ENCODE results near the gene DMAC2L.
A peak's percentile ranks its signal among the peaks of the same experiment; 100 is the strongest.
"Not testable (repeated sequence)": the region's sequence is repeated elsewhere in the genome, so short reads cannot be mapped to it uniquely, and the experiment has no call there.

The DMAC2L gene

GRCh38 chr14:50311337-50311971, 670 bp upstream of the DMAC2L start:
- FAIRE-seq (no peak), DNase-seq (ENCODE audit: insufficient read length, low spot score) (no peak)
- no peak for TF ChIP-seq POLR2A (IDR thresholded peaks at IDR 0.05; ENCODE audit: low read depth, low read length)

- no peak for TF ChIP-seq POLR2A (IDR thresholded peaks at IDR 0.05; ENCODE audit: low read depth, low read length)
- FAIRE-seq = no peak
- no peak for DNase-seq (ENCODE audit: insufficient read length, low spot score)
These were observed 570 bp downstream of the DMAC2L start for GRCh38 chr14:50312734-50313054.

- not testable (repeated sequence) for DNase-seq (ENCODE audit: insufficient read length, low spot score); FAIRE-seq
These were observed 2.0 kb downstream of the DMAC2L start for GRCh38 chr14:50314098-50314497.

GRCh38 chr14:50318031-50318626, 6.0 kb downstream of the DMAC2L start:
- TF ChIP-seq POLR2A (IDR thresholded peaks at IDR 0.05; ENCODE audit: low read depth, low read length) = no peak
- FAIRE-seq = no peak
- no peak for DNase-seq (ENCODE audit: insufficient read length, low spot score)

- no peak for TF ChIP-seq POLR2A (IDR thresholded peaks at IDR 0.05; ENCODE audit: low read depth, low read length)
- FAIRE-seq (no peak), DNase-seq (ENCODE audit: insufficient read length, low spot score) (no peak)
These were observed 7.2 kb downstream of the DMAC2L start for GRCh38 chr14:50319293-50319692.

GRCh38 chr14:50319721-50320120, 7.6 kb downstream of the DMAC2L start:
- no peak for TF ChIP-seq POLR2A (IDR thresholded peaks at IDR 0.05; ENCODE audit: low read depth, low read length)
- DNase-seq (ENCODE audit: insufficient read length, low spot score) (no peak), FAIRE-seq (no peak)

- no peak for TF ChIP-seq POLR2A (IDR thresholded peaks at IDR 0.05; ENCODE audit: low read depth, low read length)
- DNase-seq (ENCODE audit: insufficient read length, low spot score) = no peak
- FAIRE-seq = peak; percentile 75
These were observed 8.2 kb downstream of the DMAC2L start for GRCh38 chr14:50320283-50320682.

GRCh38 chr14:50321009-50321660, 9.0 kb downstream of the DMAC2L start:
- no peak for DNase-seq (ENCODE audit: insufficient read length, low spot score)
- FAIRE-seq = peak; percentile 95
- no peak for TF ChIP-seq POLR2A (IDR thresholded peaks at IDR 0.05; ENCODE audit: low read depth, low read length)

- no peak for TF ChIP-seq POLR2A (IDR thresholded peaks at IDR 0.05; ENCODE audit: low read depth, low read length)
- FAIRE-seq (no peak), DNase-seq (ENCODE audit: insufficient read length, low spot score) (no peak)
These were observed 19.5 kb downstream of the DMAC2L start for GRCh38 chr14:50331596-50331995.

- TF ChIP-seq POLR2A (IDR thresholded peaks at IDR 0.05; ENCODE audit: low read depth, low read length) = no peak
- FAIRE-seq = peak; percentile 33
- no peak for DNase-seq (ENCODE audit: insufficient read length, low spot score)
These were observed 20.9 kb downstream of the DMAC2L start for GRCh38 chr14:50333014-50333509.

GRCh38 chr14:50334211-50334610, 22.1 kb downstream of the DMAC2L start:
- DNase-seq (ENCODE audit: insufficient read length, low spot score) = no peak
- FAIRE-seq = no peak

GRCh38 chr14:50335389-50335788, 23.3 kb downstream of the DMAC2L start:
- no peak for TF ChIP-seq POLR2A (IDR thresholded peaks at IDR 0.05; ENCODE audit: low read depth, low read length)
- no peak for DNase-seq (ENCODE audit: insufficient read length, low spot score)
- no peak for FAIRE-seq

More at GRCh38 chr14:50334211-50334610, 22.1 kb downstream of the DMAC2L start:
- no peak for TF ChIP-seq POLR2A (IDR thresholded peaks at IDR 0.05; ENCODE audit: low read depth, low read length)

GRCh38 chr14:50335989-50336824, 24.1 kb downstream of the DMAC2L start:
- TF ChIP-seq POLR2A (IDR thresholded peaks at IDR 0.05; ENCODE audit: low read depth, low read length) = no peak
- FAIRE-seq = no peak
- no peak for DNase-seq (ENCODE audit: insufficient read length, low spot score)

GRCh38 chr14:50338587-50338986, 26.5 kb downstream of the DMAC2L start:
- TF ChIP-seq POLR2A (IDR thresholded peaks at IDR 0.05; ENCODE audit: low read depth, low read length) = no peak
- FAIRE-seq (no peak), DNase-seq (ENCODE audit: insufficient read length, low spot score) (no peak)

Measured in H54 (cell line).